ENCODE measurements around the gene PRM2.

GRCh38 chr16:11303405-11304138 lies 27.3 kb upstream of the PRM2 start:
- TF ChIP-seq NFRKB (IDR thresholded peaks at IDR 0.05) (no peak), CTBP1 (IDR thresholded peaks at IDR 0.05; ENCODE audit: borderline replicate concordance) (no peak), FOXM1 (IDR thresholded peaks at IDR 0.05; ENCODE audit: borderline replicate concordance) (no peak), PKNOX1 (IDR thresholded peaks at IDR 0.05) (no peak), ARNT (IDR thresholded peaks at IDR 0.05) (no peak), SP1 (IDR thresholded peaks at IDR 0.05) (no peak), L3MBTL2 (conservative IDR thresholded peaks at IDR 0.05) (no peak)
